ENCODE measurements around the gene IGF2R.

The IGF2R gene

DNA sequence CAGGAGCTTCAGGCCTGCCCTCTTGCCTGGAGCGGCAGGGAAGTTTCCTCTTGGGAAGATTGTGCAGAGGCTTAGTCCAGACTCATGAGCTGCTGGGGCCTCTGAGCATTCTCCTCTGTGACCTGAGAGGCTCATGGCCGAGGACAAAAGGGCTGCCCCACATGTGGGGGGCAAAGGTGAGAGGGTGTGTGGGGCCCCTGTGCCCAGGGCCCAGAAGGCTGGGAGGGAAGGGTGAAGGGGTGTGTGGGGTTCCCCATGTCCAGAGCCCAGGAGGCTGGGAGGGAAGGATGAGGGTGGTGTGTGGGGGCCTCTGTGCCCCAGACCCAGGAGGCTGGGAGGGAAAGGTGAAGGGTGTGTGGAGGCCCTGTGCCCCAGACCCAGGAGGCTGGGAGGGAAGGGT is 101.9 kb downstream of the IGF2R start:
- H3K4me1 ChIP-seq (ENCODE audit: control insufficient read depth in 1 of 2, insufficient read depth in 2 of 2, low read length in 2 of 2), result peaks cover 10 to 13% of the 10 kb centered on the region in 2 donors
- H3K27ac ChIP-seq (ENCODE audit: low read depth, low read length), result no peak overlapping the region
- H3K9ac ChIP-seq (ENCODE audit: low read depth in 1 of 2, low read length in 2 of 2), result no peak overlapping the region
- H3K4me3 ChIP-seq (ENCODE audit: low read depth in 1 of 2, low read length in 2 of 2), result no peak overlapping the region
- H3K27me3 ChIP-seq (ENCODE audit: control insufficient read depth in 1 of 2, insufficient read depth in 2 of 2, low read length in 2 of 2), result no peaks in the 10 kb centered on the region
- peaks cover 78 to 89% of the 10 kb centered on the region in 2 donors for H3K36me3 ChIP-seq (ENCODE audit: control insufficient read depth in 1 of 2, insufficient read depth in 2 of 2, low read length in 2 of 2)
- no peaks in the 10 kb centered on the region for H3K9me3 ChIP-seq (ENCODE audit: control insufficient read depth in 1 of 2, low read length in 2 of 2)

- Histone ChIP-seq H3K36me3 (ENCODE audit: control insufficient read depth in 1 of 2, insufficient read depth in 2 of 2, low read length in 2 of 2) (peaks cover 73 to 93% of the 10 kb centered on the region in 2 donors), H3K27ac (ENCODE audit: low read depth, low read length) (no peak overlapping the region), H3K9ac (ENCODE audit: low read depth in 1 of 2, low read length in 2 of 2) (no peak overlapping the region), H3K4me3 (ENCODE audit: low read depth in 1 of 2, low read length in 2 of 2) (no peak overlapping the region), H3K9me3 (ENCODE audit: control insufficient read depth in 1 of 2, low read length in 2 of 2) (no peaks in the 10 kb centered on the region), H3K27me3 (ENCODE audit: control insufficient read depth in 1 of 2, insufficient read depth in 2 of 2, low read length in 2 of 2) (no peaks in the 10 kb centered on the region), H3K4me1 (ENCODE audit: control insufficient read depth in 1 of 2, insufficient read depth in 2 of 2, low read length in 2 of 2) (peaks cover 10 to 13% of the 10 kb centered on the region in 2 donors)
Measured at GRCh38 chr6:160071805-160072690, 103.2 kb downstream of the IGF2R start.

- H3K27ac ChIP-seq (ENCODE audit: low read depth, low read length), result no peak overlapping the region
- H3K27me3 ChIP-seq (ENCODE audit: control insufficient read depth in 1 of 2, insufficient read depth in 2 of 2, low read length in 2 of 2), result no peaks in the 10 kb centered on the region
- peaks cover 10 to 13% of the 10 kb centered on the region in 2 donors for H3K4me1 ChIP-seq (ENCODE audit: control insufficient read depth in 1 of 2, insufficient read depth in 2 of 2, low read length in 2 of 2)
- no peak overlapping the region for H3K4me3 ChIP-seq (ENCODE audit: low read depth in 1 of 2, low read length in 2 of 2)
- H3K36me3 ChIP-seq (ENCODE audit: control insufficient read depth in 1 of 2, insufficient read depth in 2 of 2, low read length in 2 of 2), result peaks cover 79 to 96% of the 10 kb centered on the region in 2 donors
- no peak overlapping the region for H3K9ac ChIP-seq (ENCODE audit: low read depth in 1 of 2, low read length in 2 of 2)
- no peaks in the 10 kb centered on the region for H3K9me3 ChIP-seq (ENCODE audit: control insufficient read depth in 1 of 2, low read length in 2 of 2)
Measured at GRCh38 chr6:160073272-160073671, 104.4 kb downstream of the IGF2R start.

DNA sequence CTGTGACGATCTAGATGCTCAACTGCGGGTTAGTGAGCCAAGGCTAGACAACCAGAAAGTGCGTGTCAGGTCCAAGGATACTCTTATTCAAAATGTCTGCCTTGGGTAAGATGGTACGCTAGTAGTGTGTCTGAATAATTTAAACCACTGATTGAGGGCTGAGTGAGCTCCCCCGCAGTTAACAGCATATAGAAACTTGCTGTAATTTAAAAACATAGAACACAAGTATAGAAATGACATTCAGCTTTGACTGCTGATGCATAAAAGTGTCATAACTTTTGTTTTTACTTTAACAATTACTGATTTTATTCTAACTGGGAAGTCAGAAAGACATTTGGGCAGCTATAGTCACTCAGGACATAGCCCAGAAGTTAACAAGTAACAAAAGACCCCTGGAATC is 107.1 kb downstream of the IGF2R start:
- peaks cover 75 to 92% of the 10 kb centered on the region in 2 donors for H3K36me3 ChIP-seq (ENCODE audit: control insufficient read depth in 1 of 2, insufficient read depth in 2 of 2, low read length in 2 of 2)
- H3K9ac ChIP-seq (ENCODE audit: low read depth in 1 of 2, low read length in 2 of 2), result no peak overlapping the region
- no peaks in the 10 kb centered on the region for H3K27me3 ChIP-seq (ENCODE audit: control insufficient read depth in 1 of 2, insufficient read depth in 2 of 2, low read length in 2 of 2)
- H3K4me3 ChIP-seq (ENCODE audit: low read depth in 1 of 2, low read length in 2 of 2), result no peak overlapping the region
- H3K27ac ChIP-seq (ENCODE audit: low read depth, low read length), result no peak overlapping the region
- H3K4me1 ChIP-seq (ENCODE audit: control insufficient read depth in 1 of 2, insufficient read depth in 2 of 2, low read length in 2 of 2), result no peaks in the 10 kb centered on the region
- no peaks in the 10 kb centered on the region for H3K9me3 ChIP-seq (ENCODE audit: control insufficient read depth in 1 of 2, low read length in 2 of 2)

DNA sequence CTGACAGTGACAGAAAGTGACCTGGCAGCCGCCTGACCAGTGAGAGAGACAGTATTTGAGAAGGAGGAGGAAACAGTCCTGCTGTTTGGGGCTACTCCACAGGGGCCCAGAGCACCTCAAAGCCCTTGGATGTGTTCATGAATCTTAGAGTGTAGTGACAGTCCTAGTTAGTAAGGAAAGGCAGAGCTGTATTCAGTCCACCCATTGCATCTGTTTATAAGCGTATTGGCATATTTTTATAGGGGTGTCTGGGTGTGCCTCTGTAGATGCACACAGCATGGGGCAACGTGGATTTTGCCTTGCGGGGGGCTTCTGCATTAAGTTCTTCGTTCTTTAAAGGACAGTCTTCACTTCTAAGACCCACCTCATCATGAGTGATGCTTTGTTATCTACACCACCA is 108.1 kb downstream of the IGF2R start:
- Histone ChIP-seq H3K27me3 (ENCODE audit: control insufficient read depth in 1 of 2, insufficient read depth in 2 of 2, low read length in 2 of 2) (no peaks in the 10 kb centered on the region), H3K27ac (ENCODE audit: low read depth, low read length) (no peak overlapping the region), H3K9ac (ENCODE audit: low read depth in 1 of 2, low read length in 2 of 2) (no peak overlapping the region), H3K9me3 (ENCODE audit: control insufficient read depth in 1 of 2, low read length in 2 of 2) (no peaks in the 10 kb centered on the region), H3K36me3 (ENCODE audit: control insufficient read depth in 1 of 2, insufficient read depth in 2 of 2, low read length in 2 of 2) (peaks cover 68 to 88% of the 10 kb centered on the region in 2 donors), H3K4me3 (ENCODE audit: low read depth in 1 of 2, low read length in 2 of 2) (no peak overlapping the region), H3K4me1 (ENCODE audit: control insufficient read depth in 1 of 2, insufficient read depth in 2 of 2, low read length in 2 of 2) (no peaks in the 10 kb centered on the region)

- Histone ChIP-seq H3K36me3 (ENCODE audit: control insufficient read depth in 1 of 2, insufficient read depth in 2 of 2, low read length in 2 of 2) (peaks cover 63 to 84% of the 10 kb centered on the region in 2 donors), H3K9me3 (ENCODE audit: control insufficient read depth in 1 of 2, low read length in 2 of 2) (no peaks in the 10 kb centered on the region), H3K27ac (ENCODE audit: low read depth, low read length) (no peak overlapping the region), H3K27me3 (ENCODE audit: control insufficient read depth in 1 of 2, insufficient read depth in 2 of 2, low read length in 2 of 2) (no peaks in the 10 kb centered on the region), H3K9ac (ENCODE audit: low read depth in 1 of 2, low read length in 2 of 2) (no peak overlapping the region), H3K4me1 (ENCODE audit: control insufficient read depth in 1 of 2, insufficient read depth in 2 of 2, low read length in 2 of 2) (no peaks in the 10 kb centered on the region), H3K4me3 (ENCODE audit: low read depth in 1 of 2, low read length in 2 of 2) (no peak overlapping the region)
Measured at GRCh38 chr6:160077526-160077925, 108.6 kb downstream of the IGF2R start.

DNA sequence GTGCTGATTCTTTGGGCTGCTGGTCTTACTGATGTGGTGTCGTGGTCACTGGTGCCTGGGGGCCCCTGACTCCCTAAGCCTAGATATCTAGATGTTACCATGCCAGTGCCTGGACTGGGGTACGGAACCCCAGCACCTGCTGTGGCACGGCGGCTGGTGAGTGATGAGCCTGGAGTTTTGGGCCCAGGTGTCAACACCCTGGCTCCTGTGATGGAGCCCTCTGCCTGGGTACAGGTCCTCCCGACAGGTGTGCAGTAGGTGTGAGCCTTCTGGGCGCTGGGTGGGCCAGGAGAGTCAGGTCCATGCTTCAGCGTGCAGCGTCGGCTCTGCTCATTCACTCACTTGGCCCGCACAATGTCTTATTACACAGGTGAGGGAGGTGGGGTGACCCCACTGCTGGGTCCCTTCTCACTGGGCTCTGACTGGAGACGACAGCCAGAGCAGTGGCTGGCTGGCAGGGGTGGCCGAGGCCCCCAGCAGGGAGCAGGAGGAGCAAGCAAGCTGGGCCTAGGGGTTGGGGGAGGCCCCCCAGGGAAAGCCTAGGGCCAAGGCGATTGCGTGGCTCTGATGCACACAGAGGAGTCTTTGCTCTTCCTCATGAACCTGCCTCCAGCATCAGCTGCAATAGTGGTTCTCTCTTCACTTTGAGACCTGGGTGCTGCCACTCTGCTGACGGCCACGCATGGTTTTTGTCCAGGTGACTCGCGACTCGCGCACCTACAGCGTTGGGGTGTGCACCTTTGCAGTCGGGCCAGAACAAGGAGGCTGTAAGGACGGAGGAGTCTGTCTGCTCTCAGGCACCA is 110.2 kb downstream of the IGF2R start:
- Histone ChIP-seq H3K27me3 (ENCODE audit: control insufficient read depth in 1 of 2, insufficient read depth in 2 of 2, low read length in 2 of 2) (no peaks in the 10 kb centered on the region), H3K36me3 (ENCODE audit: control insufficient read depth in 1 of 2, insufficient read depth in 2 of 2, low read length in 2 of 2) (peaks cover 47 to 82% of the 10 kb centered on the region in 2 donors)

DNA sequence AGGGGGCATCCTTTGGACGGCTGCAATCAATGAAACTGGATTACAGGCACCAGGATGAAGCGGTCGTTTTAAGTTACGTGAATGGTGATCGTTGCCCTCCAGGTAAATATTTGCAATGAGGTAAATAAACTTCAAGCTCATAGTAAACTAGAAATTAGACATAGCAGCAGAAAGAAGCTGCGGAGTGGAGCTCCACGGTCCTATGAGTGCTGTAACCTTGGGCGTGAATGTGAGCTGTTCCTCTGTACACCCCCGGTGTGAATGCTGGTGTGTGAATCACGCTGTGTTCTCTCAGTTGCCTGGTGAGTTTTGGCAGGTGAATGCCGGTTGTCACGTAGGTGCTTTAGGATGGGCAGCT is 110.8 kb downstream of the IGF2R start:
- no peaks in the 10 kb centered on the region for H3K4me1 ChIP-seq (ENCODE audit: control insufficient read depth in 1 of 2, insufficient read depth in 2 of 2, low read length in 2 of 2)
- no peak overlapping the region for H3K9ac ChIP-seq (ENCODE audit: low read depth in 1 of 2, low read length in 2 of 2)
- H3K27me3 ChIP-seq (ENCODE audit: control insufficient read depth in 1 of 2, insufficient read depth in 2 of 2, low read length in 2 of 2), result no peaks in the 10 kb centered on the region
- no peaks in the 10 kb centered on the region for H3K9me3 ChIP-seq (ENCODE audit: control insufficient read depth in 1 of 2, low read length in 2 of 2)
- no peak overlapping the region for H3K27ac ChIP-seq (ENCODE audit: low read depth, low read length)
- H3K4me3 ChIP-seq (ENCODE audit: low read depth in 1 of 2, low read length in 2 of 2), result no peak overlapping the region
- H3K36me3 ChIP-seq (ENCODE audit: control insufficient read depth in 1 of 2, insufficient read depth in 2 of 2, low read length in 2 of 2), result peaks cover 48 to 84% of the 10 kb centered on the region in 2 donors

More for the DNA sequence above, 110.2 kb downstream of the IGF2R start:
- Histone ChIP-seq H3K4me3 (ENCODE audit: low read depth in 1 of 2, low read length in 2 of 2) (no peak overlapping the region), H3K4me1 (ENCODE audit: control insufficient read depth in 1 of 2, insufficient read depth in 2 of 2, low read length in 2 of 2) (no peaks in the 10 kb centered on the region), H3K9ac (ENCODE audit: low read depth in 1 of 2, low read length in 2 of 2) (no peak overlapping the region), H3K27ac (ENCODE audit: low read depth, low read length) (no peak overlapping the region), H3K9me3 (ENCODE audit: control insufficient read depth in 1 of 2, low read length in 2 of 2) (no peaks in the 10 kb centered on the region)

GRCh38 chr6:160080097-160080496 is 111.2 kb downstream of the IGF2R start:
- Histone ChIP-seq H3K4me1 (ENCODE audit: control insufficient read depth in 1 of 2, insufficient read depth in 2 of 2, low read length in 2 of 2) (no peaks in the 10 kb centered on the region), H3K9ac (ENCODE audit: low read depth in 1 of 2, low read length in 2 of 2) (no peak overlapping the region), H3K27me3 (ENCODE audit: control insufficient read depth in 1 of 2, insufficient read depth in 2 of 2, low read length in 2 of 2) (no peaks in the 10 kb centered on the region), H3K36me3 (ENCODE audit: control insufficient read depth in 1 of 2, insufficient read depth in 2 of 2, low read length in 2 of 2) (peaks cover 48 to 84% of the 10 kb centered on the region in 2 donors), H3K27ac (ENCODE audit: low read depth, low read length) (no peak overlapping the region), H3K9me3 (ENCODE audit: control insufficient read depth in 1 of 2, low read length in 2 of 2) (no peaks in the 10 kb centered on the region), H3K4me3 (ENCODE audit: low read depth in 1 of 2, low read length in 2 of 2) (no peak overlapping the region)

DNA sequence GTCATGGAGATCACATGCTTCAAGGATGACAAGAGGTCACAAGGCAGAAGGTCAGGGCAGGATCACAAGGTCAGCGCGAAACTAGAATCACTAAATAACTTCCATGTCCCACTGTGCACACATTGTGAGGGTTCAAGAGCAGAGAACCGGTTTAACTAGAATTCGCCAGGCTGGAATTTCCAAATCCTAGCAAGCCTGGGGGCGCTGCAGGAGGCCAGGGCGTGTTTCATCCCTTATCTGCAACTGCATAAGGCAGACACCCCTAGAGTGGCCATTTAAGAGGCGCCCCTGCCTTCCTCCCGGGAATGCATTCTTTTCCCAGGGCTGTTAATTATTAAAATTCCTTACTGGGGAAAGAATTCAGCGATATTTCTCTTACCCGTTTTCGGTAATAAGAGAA is 112.5 kb downstream of the IGF2R start:
- Histone ChIP-seq H3K9ac (ENCODE audit: low read depth in 1 of 2, low read length in 2 of 2) (no peak overlapping the region), H3K4me3 (ENCODE audit: low read depth in 1 of 2, low read length in 2 of 2) (no peak overlapping the region), H3K9me3 (ENCODE audit: control insufficient read depth in 1 of 2, low read length in 2 of 2) (no peaks in the 10 kb centered on the region), H3K27ac (ENCODE audit: low read depth, low read length) (no peak overlapping the region), H3K4me1 (ENCODE audit: control insufficient read depth in 1 of 2, insufficient read depth in 2 of 2, low read length in 2 of 2) (no peaks in the 10 kb centered on the region), H3K27me3 (ENCODE audit: control insufficient read depth in 1 of 2, insufficient read depth in 2 of 2, low read length in 2 of 2) (no peaks in the 10 kb centered on the region), H3K36me3 (ENCODE audit: control insufficient read depth in 1 of 2, insufficient read depth in 2 of 2, low read length in 2 of 2) (peaks cover 51 to 85% of the 10 kb centered on the region in 2 donors)

Data from duodenal mucosa (tissue), 2 donors.